ENCODE measurements around the gene PTPN14. TPM values are rescaled to one million over a fixed set of nuclear protein-coding genes. Genes with fewer than 3 reads are reported as not detected.
"Not testable (repeated sequence)": the region's sequence is repeated elsewhere in the genome, so short reads cannot be mapped to it uniquely, and the experiment has no call there.

PTPN14 gene
- total RNA-seq, 6 experiments from 2014 or later = 1.6 to 4.6 (median 2.1) TPM

GRCh38 chr1:214492401-214493075 lies 58.9 kb downstream of the PTPN14 start:
- no peak overlapping the region for H3K4me3 ChIP-seq
- no peaks in the 10 kb centered on the region for H3K36me3 ChIP-seq
- 82% methylated on average over 9 of the region's 9 CpGs for WGBS (ENCODE audit: insufficient coverage, low coverage, low lambda C conversion rate, missing lambda C conversion rate)
- ATAC-seq (no peak), DNase-seq (no peak)
- H3K27me3 ChIP-seq = no peaks in the 10 kb centered on the region
- no peaks in the 10 kb centered on the region for H3K9me3 ChIP-seq
- intact Hi-C loops (cut with DNase I) = no loop called here
- no peaks in the 10 kb centered on the region for H3K4me1 ChIP-seq
- TF ChIP-seq POLR2A (IDR thresholded peaks at IDR 0.05) (no peak), CTCF (IDR thresholded peaks at IDR 0.05) (no peak)
- no peak overlapping the region for H3K27ac ChIP-seq

GRCh38 chr1:214491468-214492146 lies 59.8 kb downstream of the PTPN14 start:
- intact Hi-C loops (cut with DNase I) = no loop called here
- Histone ChIP-seq H3K4me1 (no peaks in the 10 kb centered on the region), H3K36me3 (no peaks in the 10 kb centered on the region), H3K4me3 (no peak overlapping the region), H3K27me3 (no peaks in the 10 kb centered on the region), H3K27ac (no peak overlapping the region), H3K9me3 (no peaks in the 10 kb centered on the region)
- 50% methylated on average over 4 of the region's 5 CpGs for WGBS (ENCODE audit: insufficient coverage, low coverage, low lambda C conversion rate, missing lambda C conversion rate)
- ATAC-seq (no peak), DNase-seq (no peak)
- TF ChIP-seq POLR2A (IDR thresholded peaks at IDR 0.05) (no peak), CTCF (IDR thresholded peaks at IDR 0.05) (no peak)

GRCh38 chr1:214485151-214485550 lies 66.3 kb downstream of the PTPN14 start:
- ATAC-seq (no peak), DNase-seq (no peak)
- H3K4me1 ChIP-seq = no peaks in the 10 kb centered on the region
- WGBS (ENCODE audit: insufficient coverage, low coverage, low lambda C conversion rate, missing lambda C conversion rate) = 72% methylated on average over 5 of the region's 5 CpGs
- no peaks in the 10 kb centered on the region for H3K27me3 ChIP-seq
- no peak overlapping the region for H3K4me3 ChIP-seq
- H3K9me3 ChIP-seq = no peaks in the 10 kb centered on the region
- TF ChIP-seq POLR2A (IDR thresholded peaks at IDR 0.05) = no peak
- no peak overlapping the region for H3K27ac ChIP-seq
- no peaks in the 10 kb centered on the region for H3K36me3 ChIP-seq
- intact Hi-C loops (cut with DNase I) = no loop called here

- H3K4me3 ChIP-seq; H3K9me3 ChIP-seq; H3K27ac ChIP-seq; H3K27me3 ChIP-seq; H3K4me1 ChIP-seq; H3K36me3 ChIP-seq; DNase-seq; ATAC-seq; intact Hi-C loops (cut with DNase I): not testable (repeated sequence)
- 76% methylated on average over 11 of the region's 13 CpGs for WGBS (ENCODE audit: insufficient coverage, low coverage, low lambda C conversion rate, missing lambda C conversion rate)
These were observed 68.2 kb downstream of the PTPN14 start for GRCh38 chr1:214483180-214483579.

GRCh38 chr1:214481983-214482634 lies 69.3 kb downstream of the PTPN14 start:
- H3K27me3 ChIP-seq; H3K4me3 ChIP-seq; intact Hi-C loops (cut with DNase I); ATAC-seq; H3K4me1 ChIP-seq; DNase-seq; H3K9me3 ChIP-seq; H3K36me3 ChIP-seq; H3K27ac ChIP-seq: not testable (repeated sequence)
- WGBS (ENCODE audit: insufficient coverage, low coverage, low lambda C conversion rate, missing lambda C conversion rate) = 19% methylated on average over 2 of the region's 2 CpGs
